B cell (primary cell): ENCODE data around the gene TUBB4B. TPM values are rescaled to one million over a fixed set of nuclear protein-coding genes. Genes with fewer than 3 reads are reported as not detected.
"Not testable (repeated sequence)": the region's sequence is repeated elsewhere in the genome, so short reads cannot be mapped to it uniquely, and the experiment has no call there.

Source experiments
- ATAC-seq: fragments of 200-7000 bp; cut with Tn5 transposase; one replicate; pipeline ENCODE4 v1.10.0; 2021; ENCODE audit warnings: low read depth, mild to moderate bottlenecking, moderate number of reproducible peaks, moderate library complexity
- CTCF ChIA-PET: fragments of 350-600 bp; sonication (Branson Sonifier 250); formaldehyde crosslinking; loops from one replicate; lab custom pipeline; 2021; ENCODE audit warnings: antibody characterized with exemption, inconsistent platforms; lab: Charles Lee
- POLR2A ChIA-PET: fragments of 350-600 bp; sonication (Branson Sonifier 250); formaldehyde crosslinking; loops from one replicate; lab custom pipeline; 2021; ENCODE audit warnings: antibody characterized with exemption; lab: Charles Lee
- DNase-seq: peaks from one replicate; pipeline ENCODE4 v3.0.0; 2013
- H2AFZ ChIP-seq: 2 replicates; pipeline ENCODE4 v1.6.1; 2012; ENCODE audit warnings: mild to moderate bottlenecking, low read depth, low read length; ENCODE audit not compliant: insufficient read depth, poor library complexity, severe bottlenecking
- H3K27ac ChIP-seq, 2 donors: 1 replicate in 1 of 2; 2 replicates in 1 of 2; pipeline ENCODE4 v1.5.1; 2012 to 2013; ENCODE audit warnings: low read length in 2 of 2, mild to moderate bottlenecking in 2 of 2, moderate library complexity in 1 of 2
- H3K27me3 ChIP-seq, 4 experiments: fragments of 200-600 bp in 1 of 4; sonication (generic) in 1 of 4; replicated peaks in 1 of 4; 1 replicate in 2 of 4; 2 replicates in 2 of 4; pipeline versions ENCODE4 v1.6.1 to v1.7.0; 2013 to 2016; ENCODE audit warnings: low read length in 3 of 4, mild to moderate bottlenecking in 2 of 4, mixed read lengths in 1 of 4, moderate library complexity in 1 of 4; ENCODE audit not compliant: insufficient read depth in 4 of 4, control insufficient read depth in 3 of 4; ENCODE audit errors: control extremely low read depth in 1 of 4
- H3K36me3 ChIP-seq, 2 experiments: replicated peaks in 1 of 2; 1 replicate in 1 of 2; 2 replicates in 1 of 2; pipeline versions ENCODE4 v1.6.1 to v1.7.1; 2013; ENCODE audit warnings: low read length in 1 of 2; ENCODE audit not compliant: insufficient read depth in 2 of 2, control insufficient read depth in 1 of 2; ENCODE audit errors: control extremely low read depth in 1 of 2, extremely low read depth in 1 of 2
- H3K4me1 ChIP-seq, 2 donors: fragments of 200-600 bp in 1 of 2; sonication (generic) in 1 of 2; 1 replicate in 1 of 2; 2 replicates in 1 of 2; pipeline versions ENCODE4 v1.5.1 to v1.6.1; 2013 to 2017; ENCODE audit warnings: low read length in 2 of 2; ENCODE audit not compliant: control insufficient read depth in 2 of 2, insufficient read depth in 2 of 2
- H3K4me2 ChIP-seq: replicated peaks from 2 replicates; pipeline ENCODE3; 2012; ENCODE audit warnings: mild to moderate bottlenecking, low read depth, low read length; ENCODE audit not compliant: poor library complexity, severe bottlenecking
- H3K4me3 ChIP-seq, 5 experiments: fragments of 200-600 bp in 1 of 5; sonication (generic) in 1 of 5; 1 replicate in 3 of 5; 2 replicates in 2 of 5; pipeline versions ENCODE4 v1.5.1 to v1.7.0; 2011 to 2016; ENCODE audit warnings: low read length in 4 of 5, mild to moderate bottlenecking in 4 of 5, low read depth in 2 of 5, control low read depth in 1 of 5, moderate library complexity in 1 of 5; ENCODE audit not compliant: insufficient read depth in 1 of 5; ENCODE audit errors: control extremely low read depth in 1 of 5, extremely low read depth in 1 of 5
- H3K79me2 ChIP-seq: fragments of 200-600 bp; sonication (generic); one replicate; pipeline ENCODE4 v1.6.0; 2016; ENCODE audit warnings: low read length; ENCODE audit not compliant: control insufficient read depth, insufficient read depth
- H3K9ac ChIP-seq: fragments of 200-600 bp; sonication (generic); 2 replicates; pipeline ENCODE4 v1.6.1; 2017; ENCODE audit warnings: mild to moderate bottlenecking, low read length, moderate library complexity
- H3K9me3 ChIP-seq, 3 donors: one replicate each; pipeline versions ENCODE4 v1.6.1 to v1.7.1; 2013; ENCODE audit warnings: low read length in 2 of 3; ENCODE audit not compliant: control insufficient read depth in 2 of 3, insufficient read depth in 1 of 3; ENCODE audit errors: control extremely low read depth in 1 of 3
- H4K20me1 ChIP-seq: 2 replicates; pipeline ENCODE4 v1.6.0; 2012; ENCODE audit warnings: mild to moderate bottlenecking, low read length; ENCODE audit not compliant: insufficient read depth, control insufficient read depth, poor library complexity, severe bottlenecking
- H3K27ac Mint-ChIP-seq: one replicate; pipeline ENCODE4 v1.8.0; 2021; ENCODE audit warnings: mixed read lengths
- H3K27me3 Mint-ChIP-seq: one replicate; pipeline ENCODE4 v1.8.0; 2021; ENCODE audit warnings: mixed read lengths
- H3K4me1 Mint-ChIP-seq: one replicate; pipeline ENCODE4 v1.8.0; 2021; ENCODE audit warnings: mixed read lengths
- H3K4me3 Mint-ChIP-seq: one replicate; pipeline ENCODE4 v1.8.0; 2021; ENCODE audit warnings: mixed read lengths
- H3K9me3 Mint-ChIP-seq: one replicate; pipeline ENCODE4 v1.8.0; 2022; ENCODE audit warnings: mixed read lengths; ENCODE audit not compliant: insufficient read depth
- EZH2 ChIP-seq: IDR thresholded peaks from 2 replicates; pipeline ENCODE4 v1.6.1; 2012; ENCODE audit warnings: borderline replicate concordance, low read depth, mild to moderate bottlenecking, moderate library complexity, low read length; ENCODE audit not compliant: insufficient read depth, poor library complexity, severe bottlenecking
- WGBS: methylation state at CpG from one replicate; pipeline ENCODE4 v1.1.5; 2013; ENCODE audit warnings: missing lambda C conversion rate; ENCODE audit not compliant: insufficient coverage; 5-methylcytosine and 5-hydroxymethylcytosine counted together
- intact Hi-C: fragments of 100-400 bp; cut with micrococcal nuclease; formaldehyde crosslinking; loops from one replicate; pipeline ENCODE4 v1.10.0; 2022
- polyA plus RNA-seq: library from polyadenylated mRNA; depleted of rRNA; stranded (reverse); fragments of >200 nt; gene quantifications from 2 replicates; pipeline ENCODE4 v1.2.3, GENCODE V29; 2012
- total RNA-seq, 2 donors: library from RNA; stranded (reverse); fragments of 120-200 nt in 1 of 2; gene quantifications; 1 replicate in 1 of 2; 2 replicates in 1 of 2; pipeline versions ENCODE4 v1.2.3 to v1.2.4, GENCODE V29; 2013 to 2022
- TF ChIP-seq, protein P1 (sequence below): fragments of 200-600 bp; IDR thresholded peaks from one replicate; pipeline ENCODE4 v1.8.0; 2022; ENCODE audit warnings: antibody characterized with exemption, mild to moderate bottlenecking

Gene TUBB4B
- total and polyA plus RNA-seq, 2 donors (not counting 1 experiment from before 2014, with no cell fraction given): 110 to 261 TPM

DNA sequence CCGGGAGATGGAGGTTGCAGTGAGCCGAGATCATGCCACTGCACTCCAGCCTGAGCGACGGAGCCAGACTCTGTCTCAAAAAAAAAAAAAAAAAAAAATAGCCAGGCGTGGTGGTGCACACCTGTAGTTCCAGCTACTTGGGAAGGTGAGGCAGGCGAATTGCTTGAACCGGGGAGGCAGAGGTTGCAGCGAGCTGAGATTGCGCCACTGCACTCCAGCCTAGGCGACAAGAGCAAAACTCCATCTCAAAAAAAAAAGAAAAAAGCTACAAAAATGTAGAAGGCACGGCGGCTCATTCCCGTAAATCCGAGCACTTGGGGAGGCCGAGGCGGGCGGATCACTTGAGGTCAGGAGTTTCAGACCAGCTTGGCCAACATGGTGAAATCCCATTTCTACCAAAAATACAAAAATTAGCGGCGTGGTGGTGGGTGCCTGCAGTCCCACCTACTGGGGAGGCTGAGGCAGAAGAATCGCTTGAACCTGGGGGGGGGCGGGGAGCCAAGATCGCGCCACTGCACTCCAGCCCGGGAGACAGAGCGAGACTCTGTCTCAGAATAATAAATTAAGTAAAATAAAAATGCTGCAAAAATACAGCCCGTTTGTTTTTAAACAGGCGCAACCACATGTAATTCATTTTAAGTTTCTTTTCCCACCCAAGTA, 1.4 kb upstream of the TUBB4B start:
- not testable (repeated sequence) for H3K27me3 Mint-ChIP-seq, H3K9me3 ChIP-seq, ATAC-seq

DNA sequence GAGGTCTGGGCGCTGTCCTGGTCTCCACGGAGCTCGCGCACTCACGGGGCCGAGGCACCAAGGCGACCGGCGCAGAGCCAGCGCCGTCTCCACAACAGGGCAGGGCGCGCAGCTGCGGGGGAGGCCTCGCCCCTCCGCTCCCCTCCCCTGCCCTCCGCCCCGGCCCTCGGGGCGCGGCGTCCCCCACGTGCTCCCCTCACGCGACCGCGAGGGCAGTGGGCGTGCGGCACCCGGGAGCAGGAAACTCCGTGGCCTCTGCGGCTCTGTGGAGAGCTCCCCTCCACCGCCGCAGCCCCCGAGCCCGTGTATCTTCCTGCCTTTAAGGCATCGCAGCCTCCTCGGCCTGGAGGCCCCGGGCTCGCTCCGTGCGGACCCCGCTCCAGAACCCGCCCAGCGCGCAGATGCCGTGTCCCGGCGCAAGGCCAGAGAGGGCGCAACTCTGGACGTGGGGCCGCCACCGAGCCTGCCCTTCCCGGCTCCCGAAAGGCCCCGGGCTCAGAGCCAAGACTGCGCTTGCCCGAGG, 708 bp upstream of the TUBB4B start:
- Histone ChIP-seq H4K20me1 (peaks cover 51% of the 10 kb centered on the region), H3K79me2 (peaks cover 60% of the 10 kb centered on the region), H3K9me3 (peaks cover 0 to 3% (median 0%) of the 10 kb centered on the region in 3 donors), H3K27me3 (no peaks in the 10 kb centered on the region), H3K4me3 (peak overlapping the region; percentile 50 to 84 (median 73)), H3K4me2 (peak overlapping the region; percentile 95), H3K9ac (peak overlapping the region; percentile 72), H3K4me1 (peaks cover 35 to 59% of the 10 kb centered on the region in 2 donors), H3K36me3 (peaks cover 0 to 20% of the 10 kb centered on the region in 2 experiments), H2AFZ (peak overlapping the region; percentile 89), H3K27ac (peak overlapping the region; percentile 83 to 90)
- H3K9me3 Mint-ChIP-seq: no peaks in the 10 kb centered on the region
- ATAC-seq: peak; percentile 15
- no peaks in the 10 kb centered on the region for H3K27me3 Mint-ChIP-seq
- ChIA-PET POLR2A (interaction anchor here (0.5 to 1.7 kb wide), 20 partner anchors 13 to 398 kb away, joined by 3 to 29 read pairs (median 4); partner anchors contain the start of genes AJM1, ARRDC1, MAN1B1 and NELFB), CTCF (interaction anchor here (0.6 to 8.9 kb wide), 9 partner anchors 13 to 194 kb away, joined by 3 to 76 read pairs (median 6); partner anchors contain the start of genes ANAPC2, CYSRT1, MAN1B1 and NELFB)
- peak overlapping the region; percentile 56 for H3K27ac Mint-ChIP-seq
- under 1% methylated on average over 58 of the region's 58 CpGs for WGBS
- no peak for DNase-seq
- intact Hi-C loops: loop anchor here (1.0 kb wide), 2 partner anchors 17 to 35 kb away; partner anchors contain the start of genes NDOR1 and TMEM203
- H3K4me3 Mint-ChIP-seq: peak overlapping the region; percentile 72
- H3K4me1 Mint-ChIP-seq: peaks cover 45% of the 10 kb centered on the region
- no peak for TF ChIP-seq EZH2
- TF ChIP-seq, protein P1, sequence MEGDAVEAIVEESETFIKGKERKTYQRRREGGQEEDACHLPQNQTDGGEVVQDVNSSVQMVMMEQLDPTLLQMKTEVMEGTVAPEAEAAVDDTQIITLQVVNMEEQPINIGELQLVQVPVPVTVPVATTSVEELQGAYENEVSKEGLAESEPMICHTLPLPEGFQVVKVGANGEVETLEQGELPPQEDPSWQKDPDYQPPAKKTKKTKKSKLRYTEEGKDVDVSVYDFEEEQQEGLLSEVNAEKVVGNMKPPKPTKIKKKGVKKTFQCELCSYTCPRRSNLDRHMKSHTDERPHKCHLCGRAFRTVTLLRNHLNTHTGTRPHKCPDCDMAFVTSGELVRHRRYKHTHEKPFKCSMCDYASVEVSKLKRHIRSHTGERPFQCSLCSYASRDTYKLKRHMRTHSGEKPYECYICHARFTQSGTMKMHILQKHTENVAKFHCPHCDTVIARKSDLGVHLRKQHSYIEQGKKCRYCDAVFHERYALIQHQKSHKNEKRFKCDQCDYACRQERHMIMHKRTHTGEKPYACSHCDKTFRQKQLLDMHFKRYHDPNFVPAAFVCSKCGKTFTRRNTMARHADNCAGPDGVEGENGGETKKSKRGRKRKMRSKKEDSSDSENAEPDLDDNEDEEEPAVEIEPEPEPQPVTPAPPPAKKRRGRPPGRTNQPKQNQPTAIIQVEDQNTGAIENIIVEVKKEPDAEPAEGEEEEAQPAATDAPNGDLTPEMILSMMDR: no peak

More for the DNA sequence above, 1.4 kb upstream of the TUBB4B start:
- Histone ChIP-seq H3K4me1 (peaks cover 42 to 67% of the 10 kb centered on the region in 2 donors), H4K20me1 (peaks cover 51% of the 10 kb centered on the region), H3K27ac (peak overlapping the region; percentile 55 to 90), H3K4me2 (peak overlapping the region; percentile 95), H2AFZ (peak overlapping the region; percentile 89), H3K36me3 (peaks cover 0 to 20% of the 10 kb centered on the region in 2 experiments), H3K4me3 (peak overlapping the region; percentile 50 to 84 (median 73)), H3K79me2 (peaks cover 58% of the 10 kb centered on the region), H3K9ac (peak overlapping the region; percentile 72)
- CTCF ChIA-PET: interaction anchor here (0.6 to 8.9 kb wide), 9 partner anchors 13 to 296 kb away, joined by 3 to 76 read pairs (median 6); partner anchors contain the start of genes ANAPC2, CYSRT1, MAN1B1 and NELFB
- intact Hi-C loops: loop anchor here (1.0 kb wide), 2 partner anchors 16 to 34 kb away; partner anchors contain the start of genes NDOR1 and TMEM203
- POLR2A ChIA-PET: interaction anchor here (0.5 to 1.7 kb wide), 18 partner anchors 11 to 397 kb away, joined by 3 to 29 read pairs (median 4); partner anchors contain the start of genes AJM1, MAN1B1, NELFB and TOR4A
- WGBS: 88% methylated on average over 11 of the region's 27 CpGs
- Mint-ChIP-seq H3K4me1 (peaks cover 52% of the 10 kb centered on the region), H3K27ac (peak overlapping the region; percentile 41), H3K4me3 (peak overlapping the region; percentile 72)
- H3K27me3 ChIP-seq, H3K9me3 Mint-ChIP-seq, DNase-seq: not testable (repeated sequence)
